GM18858 (cell line): ENCODE measurements around the gene TIAM2.

Source experiments
- ATAC-seq: cut with Tn5 transposase; IDR thresholded peaks from one replicate; pipeline ENCODE4 v1.9.1; 2021; ENCODE audit not compliant: unreplicated experiment

TIAM2 gene

DNA sequence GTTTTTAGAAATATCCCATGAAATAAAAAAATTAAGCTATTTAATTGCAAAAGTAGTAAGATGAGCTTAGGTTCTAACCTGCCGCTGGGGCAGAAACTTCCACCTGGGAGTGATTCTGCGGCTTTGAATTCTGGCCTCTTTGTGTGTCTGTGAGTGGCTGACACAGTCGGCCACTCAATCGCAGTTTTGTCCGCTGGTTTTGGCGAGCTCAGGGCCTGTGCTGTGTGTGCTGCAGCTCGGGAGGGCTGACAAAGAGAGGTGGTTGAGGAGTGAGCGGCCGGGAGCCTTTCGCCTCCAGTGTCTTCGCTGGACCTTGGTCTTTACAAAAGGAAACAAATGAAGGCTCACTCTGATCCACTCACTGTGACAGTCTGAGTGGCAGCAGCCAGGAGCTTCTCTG lies 128.4 kb downstream of the TIAM2 start:
- no peak for ATAC-seq

GRCh38 chr6:155125906-155126305 lies 130.8 kb downstream of the TIAM2 start:
- ATAC-seq, result no peak

DNA sequence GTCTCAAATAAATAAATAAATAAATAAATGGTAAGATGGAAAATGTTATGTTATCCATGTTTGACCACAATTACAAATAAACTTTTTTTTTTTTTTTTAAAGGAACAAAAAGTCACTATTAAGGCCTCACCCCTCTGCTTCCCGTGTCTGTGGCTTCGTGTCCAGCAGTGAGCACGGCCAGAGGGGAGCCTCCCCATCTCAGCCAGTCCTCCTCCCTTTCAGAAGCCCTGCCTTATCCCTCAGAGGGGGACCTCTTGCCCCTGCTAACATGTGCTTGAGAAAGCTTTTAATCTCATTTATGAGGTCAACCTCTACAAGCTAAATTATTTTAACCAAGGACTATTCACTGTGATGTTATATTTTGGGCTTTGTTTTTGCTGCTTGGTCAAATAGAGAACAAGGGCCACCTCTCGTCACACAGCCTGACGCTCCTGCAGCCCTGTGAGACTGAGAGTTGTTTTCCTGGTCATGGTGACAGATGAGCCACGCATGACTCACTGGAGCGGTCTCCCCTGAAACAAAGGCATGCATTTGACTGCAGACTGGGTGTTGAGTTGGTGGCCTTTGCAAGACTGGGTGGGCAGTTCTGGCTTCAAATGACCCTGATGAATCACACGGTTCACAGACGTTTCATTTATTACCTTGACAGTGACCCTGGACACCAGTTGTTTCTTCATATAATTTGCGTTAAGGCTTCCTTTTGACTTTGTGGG lies 131.8 kb downstream of the TIAM2 start:
- ATAC-seq, result no peak

DNA sequence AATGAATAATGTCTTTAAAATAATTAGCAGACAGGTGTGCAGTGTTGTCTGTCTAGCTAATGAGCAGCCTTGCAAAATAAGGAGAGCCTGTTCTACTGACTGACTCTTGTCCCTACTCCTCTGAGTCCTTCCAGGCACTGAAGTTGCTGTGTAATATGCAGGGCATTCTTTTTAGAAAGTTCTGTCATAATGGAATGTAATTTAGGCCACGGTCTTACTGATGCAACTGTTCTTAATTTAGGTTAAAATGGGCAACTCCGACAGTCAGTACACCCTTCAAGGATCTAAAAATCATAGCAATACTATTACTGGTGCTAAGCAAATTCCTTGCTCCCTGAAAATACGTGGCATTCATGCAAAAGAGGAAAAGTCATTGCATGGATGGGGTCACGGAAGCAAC lies 133.9 kb downstream of the TIAM2 start:
- no peak for ATAC-seq

DNA sequence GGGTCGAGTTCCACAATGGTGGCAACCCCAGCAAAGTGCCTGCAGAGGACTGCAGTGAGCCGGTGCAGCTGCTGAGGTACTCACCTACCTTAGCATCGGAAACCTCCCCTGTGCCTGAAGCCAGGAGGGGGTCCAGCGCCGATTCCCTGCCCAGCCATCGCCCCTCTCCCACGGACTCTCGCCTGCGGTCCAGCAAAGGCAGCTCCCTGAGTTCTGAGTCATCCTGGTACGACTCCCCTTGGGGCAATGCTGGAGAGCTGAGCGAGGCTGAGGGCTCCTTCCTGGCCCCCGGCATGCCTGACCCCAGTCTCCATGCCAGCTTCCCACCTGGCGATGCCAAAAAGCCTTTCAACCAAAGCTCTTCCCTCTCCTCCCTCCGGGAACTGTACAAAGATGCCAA lies 134.6 kb downstream of the TIAM2 start:
- ATAC-seq, result no peak

GRCh38 chr6:155130161-155130853 lies 135.2 kb downstream of the TIAM2 start:
- ATAC-seq, result no peak

DNA sequence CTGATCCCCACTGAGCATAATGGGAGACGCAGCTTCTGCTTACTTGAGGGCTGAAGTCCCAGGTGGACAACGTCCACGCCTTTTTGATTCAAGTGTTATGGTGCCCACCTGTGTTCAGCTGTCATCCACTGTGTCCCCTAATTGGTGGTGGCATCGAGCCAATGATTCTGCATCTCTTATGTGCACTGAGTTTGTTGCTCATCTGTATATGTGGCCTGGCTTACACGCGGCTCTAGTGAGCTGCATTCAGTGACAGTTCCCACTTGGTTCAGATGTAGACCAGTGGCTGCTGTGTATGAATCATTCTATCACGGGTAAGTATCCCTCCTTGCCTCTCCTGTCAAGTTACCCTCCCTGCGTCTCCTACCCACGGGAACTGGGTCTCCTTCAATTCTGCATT lies 137.5 kb downstream of the TIAM2 start:
- ATAC-seq, result no peak

GRCh38 chr6:155141002-155141401 lies 145.9 kb downstream of the TIAM2 start:
- ATAC-seq, result no peak

DNA sequence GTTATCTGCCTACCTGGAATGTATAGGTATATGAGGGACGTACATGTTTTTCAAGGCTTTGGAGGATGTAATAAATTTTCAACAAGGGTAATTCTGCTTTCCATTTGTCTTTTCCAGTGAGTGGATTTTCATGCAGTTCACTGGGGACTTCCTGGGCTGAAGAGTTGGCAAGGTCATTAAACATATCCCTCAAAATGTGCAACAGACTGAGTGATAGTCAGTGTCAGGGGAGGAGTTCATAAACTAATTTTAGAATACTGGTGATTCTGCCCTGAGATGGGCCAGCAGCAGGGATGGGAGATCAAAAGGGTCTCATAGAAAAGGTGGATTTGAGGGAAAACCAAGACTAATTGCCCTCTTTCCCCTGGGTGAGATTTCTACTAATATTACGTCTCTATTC lies 146.4 kb downstream of the TIAM2 start:
- ATAC-seq, result no peak

DNA sequence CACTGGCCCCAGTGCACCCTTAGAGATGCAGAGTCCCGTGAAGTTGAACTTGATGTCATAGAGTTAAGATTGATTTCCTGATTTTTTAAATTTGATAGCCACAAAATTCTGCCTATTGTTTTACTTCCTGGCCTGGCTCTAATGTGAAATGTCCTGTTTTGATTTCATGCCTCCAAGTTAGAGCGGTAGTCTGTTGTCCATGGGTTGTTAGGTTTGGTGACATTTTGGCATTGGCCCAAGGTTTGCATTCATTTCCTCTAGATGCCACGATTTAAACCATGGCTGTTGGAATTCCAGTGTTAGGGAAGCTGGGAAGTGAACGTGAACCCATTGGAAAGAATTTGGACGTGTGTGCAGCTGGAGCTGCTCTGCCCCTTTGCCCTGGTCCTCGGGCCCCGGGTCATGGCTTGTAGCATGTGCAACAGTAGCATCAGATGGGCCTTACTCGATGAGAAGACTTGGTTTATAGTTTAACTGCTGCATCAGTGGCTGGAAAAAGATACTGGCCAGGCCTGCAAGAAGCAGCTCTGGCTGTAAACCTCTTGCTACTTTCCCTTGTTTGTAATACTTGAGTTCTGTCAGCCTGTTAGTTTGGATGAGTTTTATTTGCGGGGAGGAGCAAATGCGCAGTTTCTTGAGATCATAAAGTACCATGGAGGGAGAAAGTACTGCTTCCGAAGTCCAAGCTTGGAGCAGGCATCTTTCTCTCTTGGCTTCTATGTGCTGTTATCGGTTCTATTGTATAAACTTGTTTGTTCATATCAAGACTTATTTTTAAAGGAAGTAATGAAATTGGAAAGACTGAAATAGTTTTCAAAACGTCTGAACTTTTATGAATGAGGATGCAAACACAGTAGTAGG lies 147.3 kb downstream of the TIAM2 start:
- ATAC-seq, result no peak

DNA sequence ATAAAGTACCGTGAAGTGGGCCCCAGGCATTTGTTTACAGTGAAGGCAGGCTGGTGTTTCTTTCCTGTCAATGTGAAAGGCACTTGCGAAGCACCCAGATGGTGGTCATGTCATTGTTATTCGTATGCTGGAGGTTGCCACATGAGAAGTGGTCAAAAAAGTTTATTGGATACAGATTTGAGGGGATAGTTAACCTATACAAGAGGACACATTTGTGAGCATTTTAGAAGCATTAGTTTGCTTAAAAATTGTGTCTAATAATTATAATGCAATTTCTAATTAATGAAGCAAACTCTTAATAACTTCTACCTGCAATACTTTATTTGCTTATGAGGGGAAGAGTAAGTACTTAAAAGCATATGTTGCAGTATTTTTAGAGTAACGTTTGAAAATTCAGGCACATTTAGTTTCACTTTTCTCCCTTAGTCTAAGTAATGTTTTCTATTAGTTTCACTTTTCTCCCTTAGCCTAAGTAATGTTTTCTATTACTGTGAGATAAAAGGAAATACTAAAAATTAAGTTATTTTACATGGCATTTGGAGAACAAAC lies 148.0 kb downstream of the TIAM2 start:
- no peak for ATAC-seq

DNA sequence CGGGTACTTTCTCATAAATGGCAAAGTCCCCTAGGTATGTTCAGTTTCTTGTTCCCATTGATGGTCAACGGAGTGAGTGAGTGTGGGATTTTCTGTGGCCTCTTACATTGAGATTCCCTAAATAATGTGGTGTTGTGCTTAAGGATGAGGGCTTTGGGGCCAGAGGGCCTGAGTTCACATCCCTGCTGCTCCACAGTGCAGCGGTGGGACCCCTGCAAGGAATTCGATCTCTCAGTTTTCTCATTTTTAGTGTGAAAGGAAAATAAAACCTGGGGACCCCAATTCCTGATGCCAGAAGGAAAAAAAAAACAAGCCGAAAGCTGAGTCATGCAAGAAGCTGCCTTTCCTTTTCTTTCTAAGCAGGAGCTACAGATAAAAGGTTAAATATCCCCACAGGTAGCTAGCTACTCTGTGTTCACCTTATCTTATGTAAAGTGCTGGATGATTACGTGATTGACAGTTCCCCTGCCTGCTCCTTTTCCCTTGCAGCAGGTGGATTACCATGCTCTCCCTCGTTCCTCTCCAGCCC lies 148.5 kb downstream of the TIAM2 start:
- no peak for ATAC-seq

DNA sequence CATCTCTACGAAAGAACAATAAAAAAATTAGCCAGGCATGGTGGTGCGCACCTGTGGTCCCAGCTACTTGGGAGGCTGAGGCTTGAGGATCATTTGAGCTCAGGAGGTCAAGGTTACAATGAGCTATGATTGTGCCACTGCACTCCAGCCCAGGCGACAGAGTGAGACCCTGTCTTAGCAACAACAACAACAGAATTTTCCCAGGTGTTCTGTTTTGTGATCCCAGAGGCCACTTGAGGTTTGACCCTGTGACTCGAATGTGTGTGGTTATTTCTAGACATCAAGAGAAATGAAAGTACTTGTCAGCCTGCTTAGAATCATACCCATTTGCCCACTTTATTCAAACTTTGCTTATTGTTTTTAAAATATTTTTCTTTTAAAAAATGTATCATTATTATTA lies 151.1 kb downstream of the TIAM2 start:
- no peak for ATAC-seq

- no peak for ATAC-seq
Observed at GRCh38 chr6:155147958-155148663, 153.0 kb downstream of the TIAM2 start.

DNA sequence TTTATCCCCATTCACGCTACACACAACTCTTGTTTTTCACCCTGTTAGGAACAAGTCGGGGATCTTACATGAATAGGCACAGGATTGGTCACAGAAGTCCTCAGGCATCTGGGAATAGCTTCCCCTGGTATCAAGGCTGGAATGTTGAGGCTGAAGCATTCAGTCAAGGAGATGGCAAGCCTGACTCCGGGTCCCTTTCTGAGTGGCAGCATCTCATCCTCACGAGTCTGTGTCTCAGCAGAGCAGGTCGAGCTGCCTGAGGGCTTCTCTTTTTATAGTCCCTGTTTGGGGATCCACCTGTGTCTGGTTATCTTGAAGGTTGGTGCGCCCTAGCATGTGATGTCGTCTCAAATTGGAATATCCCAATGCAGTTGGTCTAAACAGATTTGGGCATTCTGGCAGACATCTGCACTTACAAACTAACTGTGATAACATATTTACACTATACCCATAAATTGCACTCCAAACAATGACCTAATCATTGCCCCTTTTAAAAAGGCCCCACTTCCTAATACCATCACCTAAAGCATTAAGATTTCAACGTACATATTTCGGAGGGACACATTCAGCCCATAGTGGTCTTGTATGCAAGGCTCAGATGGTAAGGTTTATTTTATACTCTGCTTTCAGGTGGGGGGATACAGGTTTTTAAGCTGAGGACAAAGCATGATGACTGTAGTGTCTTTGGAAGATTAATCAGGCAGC lies 156.0 kb downstream of the TIAM2 start:
- no peak for ATAC-seq

DNA sequence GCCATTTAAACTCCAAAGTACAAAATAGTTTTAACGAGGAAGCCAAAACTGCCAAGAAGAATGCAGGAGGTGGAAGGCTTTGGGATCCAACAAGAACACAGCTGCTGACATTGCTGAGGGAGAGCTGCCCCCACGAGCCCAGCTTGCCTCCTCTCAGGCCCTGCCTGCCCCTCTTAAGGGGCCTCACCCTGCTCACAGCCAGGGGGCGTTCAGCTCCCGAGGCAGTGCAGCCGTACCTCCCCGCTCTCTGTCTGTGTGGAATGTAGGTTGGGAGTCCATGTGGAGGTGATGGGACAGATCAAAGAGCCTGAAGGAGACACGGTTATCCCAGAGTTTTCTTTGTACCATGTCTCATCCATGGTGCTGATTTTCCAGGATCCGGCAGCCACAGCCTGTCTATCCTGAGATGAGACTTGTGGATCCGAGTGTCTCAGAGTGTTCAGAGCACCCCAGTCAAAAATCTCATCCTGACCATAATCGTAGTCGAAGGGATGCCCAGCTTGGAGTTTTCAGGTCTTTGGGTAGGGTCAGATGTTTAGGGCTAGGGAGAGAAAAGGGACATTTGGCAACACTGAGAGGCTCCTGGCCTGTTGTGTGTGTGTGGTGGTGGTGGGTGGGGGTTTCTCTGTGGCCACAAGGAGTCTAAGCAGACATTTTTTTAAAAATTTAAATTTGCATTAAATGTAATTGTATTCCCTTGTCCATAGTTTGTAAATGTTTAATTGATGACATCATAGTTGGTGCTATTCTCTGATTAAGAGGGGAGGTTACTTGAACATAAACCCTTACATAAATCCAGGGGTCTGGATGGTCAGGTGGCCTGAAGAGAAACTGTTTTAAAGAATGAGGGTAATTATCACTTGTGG lies 157.3 kb downstream of the TIAM2 start:
- no peak for ATAC-seq

DNA sequence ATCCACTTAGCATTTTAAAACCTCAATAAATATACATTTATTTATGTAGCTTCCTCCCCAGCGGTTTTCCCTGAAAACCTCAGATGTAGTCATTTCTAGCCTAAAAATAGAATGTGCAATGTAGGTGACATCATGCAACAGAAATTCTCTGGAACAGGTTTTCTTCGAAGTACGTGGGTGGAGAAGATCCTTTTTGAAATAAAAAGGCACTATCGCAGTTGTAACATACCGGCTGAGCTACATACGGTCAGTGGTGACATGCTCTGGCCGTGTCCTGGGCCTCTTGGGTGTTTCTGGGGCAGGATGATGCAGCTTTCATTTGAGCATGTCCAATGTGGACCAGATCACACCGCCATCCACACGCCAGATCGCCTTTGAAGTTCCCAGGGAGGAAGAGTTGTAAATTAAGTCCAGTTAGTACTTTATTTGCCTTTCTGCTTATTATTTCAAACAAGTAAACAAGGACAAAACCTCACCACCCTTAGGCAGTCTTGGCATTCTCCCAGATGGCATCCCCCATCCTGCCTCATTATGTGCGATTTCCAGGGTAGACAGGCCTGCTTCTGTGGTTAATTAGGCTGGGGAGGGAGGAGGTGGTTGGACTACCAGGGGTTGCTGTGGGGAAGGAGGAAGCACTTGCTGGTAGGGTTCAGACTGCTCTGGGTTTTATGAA lies 159.2 kb downstream of the TIAM2 start:
- no peak for ATAC-seq

DNA sequence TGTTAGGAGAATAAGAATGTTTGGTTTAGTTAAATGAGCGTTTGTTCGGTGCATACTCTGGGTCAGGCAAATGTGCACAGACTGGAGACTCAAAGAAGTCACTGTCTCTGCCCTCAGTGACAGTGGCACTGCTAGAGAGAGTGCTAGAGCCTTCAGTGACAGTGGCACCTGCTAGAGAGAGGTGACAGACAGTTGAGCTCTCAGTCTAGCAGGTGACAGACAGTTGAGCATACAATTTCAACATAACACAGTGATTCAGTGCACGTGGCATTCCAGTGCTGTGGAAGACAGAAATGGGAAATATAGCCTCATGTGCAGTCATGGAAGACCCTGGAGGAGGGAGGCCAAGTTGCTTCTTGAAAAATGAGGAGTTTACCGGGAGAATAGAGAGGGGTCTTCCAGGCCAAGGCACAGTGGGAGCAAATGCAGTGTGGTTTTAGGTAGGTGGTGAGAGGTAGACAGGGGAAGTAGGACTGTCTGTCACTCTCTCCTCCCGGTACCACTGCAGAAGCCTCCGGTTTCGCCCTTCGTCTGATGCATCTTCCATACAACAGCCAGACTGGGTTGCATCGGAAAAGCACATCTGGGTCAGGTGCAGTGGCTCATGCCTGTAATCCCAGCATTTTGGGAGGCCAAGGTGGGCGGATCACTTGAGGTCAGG lies 160.8 kb downstream of the TIAM2 start:
- no peak for ATAC-seq
